ENCODE measurements around the gene HSPB7.

HSPB7 gene

DNA sequence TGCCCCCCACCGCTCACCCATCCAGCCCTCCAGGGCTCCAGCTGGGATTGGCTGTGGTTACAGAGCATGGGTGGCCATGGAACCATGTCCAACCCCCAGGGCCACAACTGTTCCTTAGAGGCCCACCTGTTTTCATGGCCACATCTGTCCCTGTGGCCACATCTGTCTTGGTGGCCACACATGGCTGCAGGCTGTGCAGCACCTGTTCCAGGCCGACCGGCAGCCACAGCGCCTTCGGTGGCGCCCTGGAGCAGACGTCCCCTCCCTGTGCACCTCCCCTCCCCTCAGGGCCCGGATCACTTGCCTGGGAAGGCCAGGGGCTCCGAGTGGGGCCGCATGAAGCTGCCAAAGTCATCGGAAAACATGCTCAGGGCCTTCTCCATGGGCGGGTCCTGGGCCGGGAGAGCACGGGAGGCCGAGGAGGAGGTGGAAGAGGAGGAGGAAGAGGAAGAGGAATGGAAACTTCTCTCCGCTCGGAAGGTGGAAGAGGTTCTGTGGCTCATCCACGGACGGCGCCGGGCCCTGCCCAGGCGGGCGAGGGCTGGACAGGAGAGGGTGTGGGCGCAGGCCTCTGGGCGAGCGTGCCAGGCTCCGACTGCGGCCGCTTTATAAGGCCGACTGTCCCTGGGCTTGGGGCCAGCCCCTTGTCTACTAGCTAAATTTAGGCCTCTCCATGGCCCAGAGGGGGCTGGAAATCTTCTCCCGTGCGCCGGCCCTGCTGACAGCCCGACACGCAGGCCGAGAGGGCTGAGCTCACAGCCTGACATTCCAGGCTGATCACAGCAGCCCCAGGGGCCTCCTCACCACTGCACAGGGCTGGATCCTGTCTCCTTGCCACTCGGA lies at the start of gene HSPB7:
TSS of gene HSPB7 (minus strand) at position 583 of the 843 bp plus-strand sequence. CDS start at position 503, 80 bp downstream.
- H3K9ac ChIP-seq (ENCODE audit: insufficient read length, low read depth), result peak within 1 kb of the TSS; percentile 50
- DNase-seq (ENCODE audit: low read depth, low spot score), result no peak

DNA sequence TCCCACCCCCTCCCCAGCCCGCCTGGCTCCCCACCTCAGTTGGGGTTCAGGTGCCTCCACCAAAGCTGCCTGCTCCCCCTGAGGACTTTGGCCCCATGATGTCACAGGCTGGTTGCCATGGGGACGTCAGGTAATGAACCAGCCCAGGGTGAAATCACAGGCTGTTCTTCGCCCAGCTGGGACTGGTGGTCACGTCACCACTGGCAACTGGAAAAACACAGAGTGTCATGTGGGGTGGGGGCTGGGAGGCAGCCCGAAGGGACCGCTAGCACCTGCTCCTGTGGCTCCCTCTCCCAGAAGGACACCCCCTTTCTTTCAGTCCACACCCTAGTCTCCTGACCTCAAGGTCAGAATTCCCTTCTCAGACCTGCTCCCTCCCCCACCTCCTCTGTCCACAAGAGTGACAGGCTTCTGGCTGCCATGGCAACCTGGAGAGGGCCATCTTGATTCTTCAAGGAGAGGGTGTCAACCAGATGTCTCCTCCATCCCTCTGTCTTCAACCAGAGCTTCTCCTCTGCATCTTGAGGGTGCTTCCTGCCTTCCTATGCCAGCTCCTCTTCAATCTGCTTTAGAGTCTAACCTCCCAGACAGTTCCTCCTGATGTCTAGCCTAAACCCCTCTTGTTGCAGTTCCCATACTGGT lies 49.4 kb upstream of the HSPB7 start:
- Histone ChIP-seq H3K36me3 (ENCODE audit: insufficient read depth, insufficient read length, low read length) (no peaks in the 10 kb centered on the region), H3K4me3 (ENCODE audit: insufficient read length, low read depth) (no peak overlapping the region), H3K9me3 (ENCODE audit: insufficient read depth, low read length) (no peaks in the 10 kb centered on the region), H3K9ac (ENCODE audit: insufficient read length, low read depth) (no peak overlapping the region), H3K27me3 (ENCODE audit: insufficient read depth, insufficient read length) (peaks cover 10% of the 10 kb centered on the region), H3K4me1 (ENCODE audit: insufficient read depth, insufficient read length) (peaks cover 23% of the 10 kb centered on the region)
- TF ChIP-seq SUZ12 (IDR thresholded peaks at IDR 0.05; ENCODE audit: extremely low read depth, insufficient read depth, insufficient read length), result no peak
- no peak for TF ChIP-seq ZNF274 (IDR thresholded peaks at IDR 0.05; ENCODE audit: low read depth, low read length)
- TF ChIP-seq YY1 (IDR thresholded peaks at IDR 0.05; ENCODE audit: insufficient read depth, insufficient read length), result no peak
- DNase-seq (ENCODE audit: low read depth, low spot score), result no peak

More for the DNA sequence above, at the start of gene HSPB7:
- TF ChIP-seq ZNF274 (IDR thresholded peaks at IDR 0.05; ENCODE audit: low read depth, low read length) (no peak), YY1 (IDR thresholded peaks at IDR 0.05; ENCODE audit: insufficient read depth, insufficient read length) (no peak), SUZ12 (IDR thresholded peaks at IDR 0.05; ENCODE audit: extremely low read depth, insufficient read depth, insufficient read length) (no peak)
- Histone ChIP-seq H3K4me3 (ENCODE audit: insufficient read length, low read depth) (no peak within 1 kb of the TSS), H3K9me3 (ENCODE audit: insufficient read depth, low read length) (no peaks in the 10 kb centered on the region), H3K27me3 (ENCODE audit: insufficient read depth, insufficient read length) (no peaks in the 10 kb centered on the region), H3K4me1 (ENCODE audit: insufficient read depth, insufficient read length) (peaks cover 25% of the 10 kb centered on the region), H3K36me3 (ENCODE audit: insufficient read depth, insufficient read length, low read length) (no peaks in the 10 kb centered on the region)

DNA sequence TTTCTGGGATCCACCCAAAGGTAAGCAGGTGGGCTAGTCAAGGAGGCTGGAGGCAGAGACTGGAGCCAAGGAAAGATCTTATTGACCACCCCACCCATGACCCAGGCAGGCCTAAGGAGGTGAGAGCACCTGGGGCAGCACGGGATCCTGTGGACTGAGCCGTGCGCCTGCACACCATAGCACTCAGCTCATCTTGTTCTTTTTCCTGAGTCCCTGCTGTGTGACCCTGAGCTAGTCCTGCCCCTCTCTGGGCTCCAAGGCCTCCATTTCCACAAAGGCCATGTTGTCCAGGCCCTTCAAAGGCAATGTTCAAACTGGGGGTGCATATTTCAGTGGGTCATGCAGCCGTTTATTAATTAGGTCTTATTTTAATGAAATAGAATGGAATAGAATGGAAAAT lies 48.4 kb upstream of the HSPB7 start:
- peaks cover 19% of the 10 kb centered on the region for H3K4me1 ChIP-seq (ENCODE audit: insufficient read depth, insufficient read length)
- H3K9me3 ChIP-seq (ENCODE audit: insufficient read depth, low read length), result no peaks in the 10 kb centered on the region
- DNase-seq (ENCODE audit: low read depth, low spot score), result no peak
- H3K27me3 ChIP-seq (ENCODE audit: insufficient read depth, insufficient read length), result no peaks in the 10 kb centered on the region
- no peak overlapping the region for H3K9ac ChIP-seq (ENCODE audit: insufficient read length, low read depth)
- no peak overlapping the region for H3K4me3 ChIP-seq (ENCODE audit: insufficient read length, low read depth)
- H3K36me3 ChIP-seq (ENCODE audit: insufficient read depth, insufficient read length, low read length), result no peaks in the 10 kb centered on the region
- no peak for TF ChIP-seq ZNF274 (IDR thresholded peaks at IDR 0.05; ENCODE audit: low read depth, low read length)
- no peak for TF ChIP-seq YY1 (IDR thresholded peaks at IDR 0.05; ENCODE audit: insufficient read depth, insufficient read length)
- no peak for TF ChIP-seq SUZ12 (IDR thresholded peaks at IDR 0.05; ENCODE audit: extremely low read depth, insufficient read depth, insufficient read length)

DNA sequence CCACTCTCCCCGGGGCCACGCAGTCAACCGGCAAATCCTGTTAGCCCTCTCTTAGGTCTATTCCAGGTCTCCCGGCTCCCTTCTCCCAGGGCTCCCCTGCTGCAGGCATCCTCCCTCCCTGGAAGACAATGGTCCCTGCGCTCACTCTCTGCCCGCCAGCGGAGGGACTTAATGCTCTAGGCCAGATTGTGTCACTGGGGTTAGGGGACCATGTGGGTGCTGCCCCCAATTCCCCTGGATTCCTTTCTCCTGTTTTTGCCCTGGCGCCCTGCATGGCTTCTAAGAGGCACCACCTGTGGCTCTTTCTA lies 47.4 kb upstream of the HSPB7 start:
- H3K36me3 ChIP-seq (ENCODE audit: insufficient read depth, insufficient read length, low read length), result no peaks in the 10 kb centered on the region
- TF ChIP-seq ZNF274 (IDR thresholded peaks at IDR 0.05; ENCODE audit: low read depth, low read length) (no peak), YY1 (IDR thresholded peaks at IDR 0.05; ENCODE audit: insufficient read depth, insufficient read length) (no peak), SUZ12 (IDR thresholded peaks at IDR 0.05; ENCODE audit: extremely low read depth, insufficient read depth, insufficient read length) (no peak)
- H3K9ac ChIP-seq (ENCODE audit: insufficient read length, low read depth), result no peak overlapping the region
- no peak for DNase-seq (ENCODE audit: low read depth, low spot score)
- peaks cover 19% of the 10 kb centered on the region for H3K4me1 ChIP-seq (ENCODE audit: insufficient read depth, insufficient read length)
- H3K9me3 ChIP-seq (ENCODE audit: insufficient read depth, low read length), result no peaks in the 10 kb centered on the region
- H3K4me3 ChIP-seq (ENCODE audit: insufficient read length, low read depth), result no peak overlapping the region
- no peaks in the 10 kb centered on the region for H3K27me3 ChIP-seq (ENCODE audit: insufficient read depth, insufficient read length)

DNA sequence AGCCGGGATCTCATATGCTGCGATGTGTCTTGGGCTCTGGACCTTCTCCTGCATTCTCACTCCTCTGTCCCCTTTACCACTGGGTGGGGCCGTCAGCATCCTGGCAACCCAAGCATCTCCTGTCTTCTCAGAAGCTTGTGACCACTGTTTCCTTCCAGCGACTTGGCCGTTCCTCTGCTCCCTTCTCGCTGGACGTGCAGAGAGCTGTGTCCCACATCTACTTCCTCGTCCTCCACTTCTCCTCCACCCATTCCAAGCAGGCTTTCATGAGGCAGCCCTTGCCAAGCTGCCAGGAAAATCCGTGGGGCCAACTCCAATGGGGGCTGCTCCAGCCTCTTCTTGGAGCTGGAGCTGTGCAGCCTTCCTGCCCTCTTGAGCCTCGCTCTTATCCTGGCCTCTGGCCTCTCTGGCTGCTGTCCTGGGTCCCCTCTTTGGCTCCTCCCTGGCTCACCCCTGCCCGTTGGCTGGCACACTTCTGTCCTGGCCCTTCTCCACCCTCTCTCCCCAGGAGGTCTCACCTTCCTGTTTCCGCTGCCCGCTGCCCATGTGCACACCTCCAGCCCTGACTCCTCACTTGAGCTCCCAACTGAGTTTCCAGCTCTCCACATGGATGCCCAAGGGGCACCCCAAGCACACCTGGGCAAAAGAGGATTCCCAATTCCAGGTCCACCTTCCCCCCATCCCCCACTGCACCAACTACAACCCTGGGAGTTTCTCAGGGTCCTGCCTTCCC lies 46.9 kb upstream of the HSPB7 start:
- no peak overlapping the region for H3K4me3 ChIP-seq (ENCODE audit: insufficient read length, low read depth)
- no peaks in the 10 kb centered on the region for H3K9me3 ChIP-seq (ENCODE audit: insufficient read depth, low read length)
- no peak overlapping the region for H3K9ac ChIP-seq (ENCODE audit: insufficient read length, low read depth)
- TF ChIP-seq YY1 (IDR thresholded peaks at IDR 0.05; ENCODE audit: insufficient read depth, insufficient read length) (no peak), SUZ12 (IDR thresholded peaks at IDR 0.05; ENCODE audit: extremely low read depth, insufficient read depth, insufficient read length) (no peak), ZNF274 (IDR thresholded peaks at IDR 0.05; ENCODE audit: low read depth, low read length) (no peak)
- H3K4me1 ChIP-seq (ENCODE audit: insufficient read depth, insufficient read length), result peaks cover 19% of the 10 kb centered on the region
- no peaks in the 10 kb centered on the region for H3K27me3 ChIP-seq (ENCODE audit: insufficient read depth, insufficient read length)
- DNase-seq (ENCODE audit: low read depth, low spot score), result no peak
- no peaks in the 10 kb centered on the region for H3K36me3 ChIP-seq (ENCODE audit: insufficient read depth, insufficient read length, low read length)

DNA sequence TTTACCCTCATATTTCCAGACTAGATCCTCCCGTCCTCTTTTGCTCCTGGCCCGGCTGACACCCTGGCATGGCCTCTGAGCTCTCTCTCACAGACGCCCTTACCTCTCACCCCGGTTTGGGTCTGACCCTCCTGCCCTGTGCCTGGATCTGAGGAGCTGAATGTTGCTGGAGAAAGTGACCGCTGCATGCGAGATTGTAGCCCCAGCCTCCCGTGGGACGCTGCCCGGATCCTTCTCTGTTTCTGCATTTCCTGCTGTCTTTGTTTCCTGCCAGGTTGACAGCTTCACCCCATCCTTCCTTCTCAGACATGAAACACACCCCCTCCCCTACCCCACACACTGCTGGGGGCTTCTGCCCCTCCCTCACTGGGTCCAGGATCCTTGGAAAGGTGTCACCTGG lies 46.1 kb upstream of the HSPB7 start:
- Histone ChIP-seq H3K36me3 (ENCODE audit: insufficient read depth, insufficient read length, low read length) (no peaks in the 10 kb centered on the region), H3K4me1 (ENCODE audit: insufficient read depth, insufficient read length) (peaks cover 19% of the 10 kb centered on the region), H3K9ac (ENCODE audit: insufficient read length, low read depth) (no peak overlapping the region), H3K4me3 (ENCODE audit: insufficient read length, low read depth) (no peak overlapping the region), H3K9me3 (ENCODE audit: insufficient read depth, low read length) (no peaks in the 10 kb centered on the region), H3K27me3 (ENCODE audit: insufficient read depth, insufficient read length) (no peaks in the 10 kb centered on the region)
- TF ChIP-seq YY1 (IDR thresholded peaks at IDR 0.05; ENCODE audit: insufficient read depth, insufficient read length) (no peak), ZNF274 (IDR thresholded peaks at IDR 0.05; ENCODE audit: low read depth, low read length) (no peak)
- DNase-seq (ENCODE audit: low read depth, low spot score), result no peak
